Measurements from ENCODE around the gene DARS2.

DARS2 gene

GRCh38 chr1:173867753-173868265 lies 43.3 kb downstream of the DARS2 start, which contains the start of gene GAS5:
GAS5 (minus strand) TSS chr1:173867989.
- H3K9me2 ChIP-seq (ENCODE audit: low read depth, low read length), result no peaks in the 10 kb centered on the region
- H3K4me1 ChIP-seq (ENCODE audit: insufficient read depth, low read length, severe bottlenecking), result peaks cover 66% of the 10 kb centered on the region
- H3K9ac ChIP-seq (ENCODE audit: low read length), result peak within 1 kb of the TSS; percentile 87
- peaks cover 34% of the 10 kb centered on the region; the same call in 1 of the 2 replicates for H3F3A ChIP-seq (ENCODE audit: insufficient read depth, low read length)
- H3K4me3 ChIP-seq (ENCODE audit: low read depth, low read length, poor library complexity, severe bottlenecking), result peak within 1 kb of the TSS; percentile 90
- peaks cover 49% of the 10 kb centered on the region for H3K36me3 ChIP-seq (ENCODE audit: insufficient read depth, low read length)
- H3K27me3 ChIP-seq (ENCODE audit: insufficient read depth, low read length), result no peaks in the 10 kb centered on the region
- peaks cover 21% of the 10 kb centered on the region for H3K79me2 ChIP-seq (ENCODE audit: insufficient read depth, low read length)
- H3K27ac ChIP-seq (ENCODE audit: low read depth, low read length, poor library complexity, severe bottlenecking), result peak within 1 kb of the TSS; percentile 85
- no peaks in the 10 kb centered on the region for H4K20me1 ChIP-seq (ENCODE audit: insufficient read depth, low read length)
- H3K9me3 ChIP-seq (ENCODE audit: low read length), result no peaks in the 10 kb centered on the region
- H3K4me2 ChIP-seq (ENCODE audit: low read length), result peak within 1 kb of the TSS; percentile 97
- TF ChIP-seq EZH2 (IDR thresholded peaks at IDR 0.05; ENCODE audit: borderline replicate concordance, low read length) (no peak), CTCF (IDR thresholded peaks at IDR 0.05; ENCODE audit: low read length) (no peak)
- no peak within 1 kb of the TSS for H2AFZ ChIP-seq (ENCODE audit: low read length)

- no peaks in the 10 kb centered on the region for H3K9me3 ChIP-seq (ENCODE audit: low read length)
- no peak within 1 kb of the TSS for H2AFZ ChIP-seq (ENCODE audit: low read length)
- peak within 1 kb of the TSS; percentile 97 for H3K4me2 ChIP-seq (ENCODE audit: low read length)
- peaks cover 21% of the 10 kb centered on the region for H3K79me2 ChIP-seq (ENCODE audit: insufficient read depth, low read length)
- H3K4me1 ChIP-seq (ENCODE audit: insufficient read depth, low read length, severe bottlenecking), result peaks cover 64% of the 10 kb centered on the region
- peak within 1 kb of the TSS; percentile 87 for H3K9ac ChIP-seq (ENCODE audit: low read length)
- H3K36me3 ChIP-seq (ENCODE audit: insufficient read depth, low read length), result peaks cover 47% of the 10 kb centered on the region
- no peaks in the 10 kb centered on the region for H4K20me1 ChIP-seq (ENCODE audit: insufficient read depth, low read length)
- peaks cover 28% of the 10 kb centered on the region; the same call in 1 of the 2 replicates for H3F3A ChIP-seq (ENCODE audit: insufficient read depth, low read length)
- H3K27me3 ChIP-seq (ENCODE audit: insufficient read depth, low read length), result no peaks in the 10 kb centered on the region
- peak within 1 kb of the TSS; percentile 85 for H3K27ac ChIP-seq (ENCODE audit: low read depth, low read length, poor library complexity, severe bottlenecking)
- TF ChIP-seq CTCF (IDR thresholded peaks at IDR 0.05; ENCODE audit: low read length) (peak; percentile 11; the same call in 1 of the 2 replicates), EZH2 (IDR thresholded peaks at IDR 0.05; ENCODE audit: borderline replicate concordance, low read length) (no peak)
- peak within 1 kb of the TSS; percentile 90 for H3K4me3 ChIP-seq (ENCODE audit: low read depth, low read length, poor library complexity, severe bottlenecking)
- no peaks in the 10 kb centered on the region for H3K9me2 ChIP-seq (ENCODE audit: low read depth, low read length)
These were observed 44.0 kb downstream of the DARS2 start, which contains the start of gene ZBTB37 for GRCh38 chr1:173868266-173869020. ZBTB37 (plus strand) TSS chr1:173868380; CDS start chr1:173870226, 1,846 bp downstream.

- Histone ChIP-seq H3K27ac (ENCODE audit: low read depth, low read length, poor library complexity, severe bottlenecking) (peak overlapping the region; percentile 85), H3K9me3 (ENCODE audit: low read length) (no peaks in the 10 kb centered on the region), H3K9me2 (ENCODE audit: low read depth, low read length) (no peaks in the 10 kb centered on the region), H3K4me1 (ENCODE audit: insufficient read depth, low read length, severe bottlenecking) (peaks cover 61% of the 10 kb centered on the region), H3F3A (ENCODE audit: insufficient read depth, low read length) (peaks cover 22% of the 10 kb centered on the region; the same call in 1 of the 2 replicates), H3K4me2 (ENCODE audit: low read length) (peak overlapping the region; percentile 97), H4K20me1 (ENCODE audit: insufficient read depth, low read length) (no peaks in the 10 kb centered on the region), H3K36me3 (ENCODE audit: insufficient read depth, low read length) (peaks cover 46% of the 10 kb centered on the region), H3K27me3 (ENCODE audit: insufficient read depth, low read length) (no peaks in the 10 kb centered on the region), H3K9ac (ENCODE audit: low read length) (peak overlapping the region; percentile 77), H3K79me2 (ENCODE audit: insufficient read depth, low read length) (peaks cover 21% of the 10 kb centered on the region), H3K4me3 (ENCODE audit: low read depth, low read length, poor library complexity, severe bottlenecking) (peak overlapping the region; percentile 90), H2AFZ (ENCODE audit: low read length) (no peak overlapping the region)
- TF ChIP-seq EZH2 (IDR thresholded peaks at IDR 0.05; ENCODE audit: borderline replicate concordance, low read length), result no peak
- TF ChIP-seq CTCF (IDR thresholded peaks at IDR 0.05; ENCODE audit: low read length), result no peak
These were observed 44.5 kb downstream of the DARS2 start for GRCh38 chr1:173869021-173869359.

Measured in OCI-LY1 (cell line).